H9 (cell line): Measurements from ENCODE around the gene MED13L. TPM values are rescaled to one million over a fixed set of nuclear protein-coding genes. Genes with fewer than 3 reads are reported as not detected.

Source experiments
- DNase-seq: peaks from one replicate; pipeline ENCODE4 v3.0.0-alpha.2; 2017
- H2AFZ ChIP-seq: one replicate; pipeline ENCODE4 v1.6.1; 2013; ENCODE audit warnings: mild to moderate bottlenecking, low read length, control low read depth, moderate library complexity
- H2AK5ac ChIP-seq: 2 replicates; pipeline ENCODE4 v1.6.1; 2013; ENCODE audit warnings: low read length, control low read depth, mixed read lengths; ENCODE audit not compliant: insufficient read length
- H2BK120ac ChIP-seq: one replicate; pipeline ENCODE4 v1.6.1; 2013; ENCODE audit warnings: low read depth, mild to moderate bottlenecking, low read length, control low read depth, inconsistent platforms; ENCODE audit not compliant: poor library complexity, severe bottlenecking
- H2BK12ac ChIP-seq: 2 replicates; pipeline ENCODE4 v1.6.1; 2013; ENCODE audit warnings: low read length, control low read depth, mixed read lengths, low read depth; ENCODE audit not compliant: insufficient read length
- H2BK15ac ChIP-seq: 2 replicates; pipeline ENCODE4 v1.6.1; 2013; ENCODE audit warnings: low read depth, low read length, control low read depth
- H2BK20ac ChIP-seq: one replicate; pipeline ENCODE4 v1.6.1; 2013; ENCODE audit warnings: low read depth, mild to moderate bottlenecking, low read length, control low read depth, inconsistent platforms; ENCODE audit not compliant: poor library complexity, severe bottlenecking
- H2BK5ac ChIP-seq: 2 replicates; pipeline ENCODE4 v1.6.1; 2013; ENCODE audit warnings: low read length, control low read depth, mixed read lengths; ENCODE audit not compliant: insufficient read length
- H3K14ac ChIP-seq: 2 replicates; pipeline ENCODE4 v1.6.1; 2013; ENCODE audit warnings: low read length, control low read depth; ENCODE audit not compliant: insufficient read depth
- H3K18ac ChIP-seq: 2 replicates; pipeline ENCODE4 v1.6.1; 2013; ENCODE audit warnings: low read depth, mild to moderate bottlenecking, mixed read lengths, low read length, control low read depth; ENCODE audit not compliant: insufficient read length
- H3K23ac ChIP-seq: 2 replicates; pipeline ENCODE4 v1.6.1; 2013; ENCODE audit warnings: low read length, control low read depth, mixed read lengths, low read depth; ENCODE audit not compliant: insufficient read length
- H3K23me2 ChIP-seq: 2 replicates; pipeline ENCODE4 v1.6.1; 2013; ENCODE audit warnings: low read depth, mild to moderate bottlenecking, mixed read lengths, low read length, control low read depth; ENCODE audit not compliant: insufficient read length, poor library complexity, severe bottlenecking
- H3K27ac ChIP-seq: 2 replicates; pipeline ENCODE4 v1.5.1; 2013; ENCODE audit warnings: low read length, control low read depth, mixed read lengths, low read depth; ENCODE audit not compliant: insufficient read length
- H3K27me3 ChIP-seq: 2 replicates; pipeline ENCODE4 v1.6.1; 2013; ENCODE audit warnings: low read length, control low read depth, inconsistent platforms; ENCODE audit not compliant: insufficient read depth
- H3K4ac ChIP-seq: 2 replicates; pipeline ENCODE4 v1.6.1; 2013; ENCODE audit warnings: low read depth, mild to moderate bottlenecking, control low read depth, inconsistent platforms, low read length, moderate library complexity
- H3K4me1 ChIP-seq: 2 replicates; pipeline ENCODE4 v1.6.1; 2013; ENCODE audit warnings: low read length, control low read depth, inconsistent platforms; ENCODE audit not compliant: insufficient read depth
- H3K4me2 ChIP-seq: 2 replicates; pipeline ENCODE4 v1.6.1; 2013; ENCODE audit warnings: low read length, control low read depth, mixed read lengths; ENCODE audit not compliant: insufficient read length, insufficient read depth
- H3K56ac ChIP-seq: 2 replicates; pipeline ENCODE4 v1.6.1; 2013; ENCODE audit warnings: low read depth, mild to moderate bottlenecking, mixed read lengths, low read length, control low read depth; ENCODE audit not compliant: insufficient read length
- H3K79me1 ChIP-seq: 2 replicates; pipeline ENCODE4 v1.6.1; 2013; ENCODE audit warnings: low read depth, mild to moderate bottlenecking, moderate library complexity, low read length, control low read depth, inconsistent platforms; ENCODE audit not compliant: insufficient read depth, poor library complexity, severe bottlenecking
- H3K79me2 ChIP-seq: 2 replicates; pipeline ENCODE4 v1.6.1; 2013; ENCODE audit warnings: low read length, control low read depth, inconsistent platforms; ENCODE audit not compliant: insufficient read depth
- H3K9ac ChIP-seq: 2 replicates; pipeline ENCODE4 v1.6.1; 2013; ENCODE audit warnings: low read length, control low read depth, mixed read lengths; ENCODE audit not compliant: insufficient read length; ENCODE audit errors: extremely low read depth
- H3K9me3 ChIP-seq: one replicate; pipeline ENCODE4 v1.6.1; 2013; ENCODE audit warnings: low read depth, low read length, inconsistent platforms; ENCODE audit not compliant: control insufficient read depth
- H3T11ph ChIP-seq: one replicate; pipeline ENCODE4 v1.6.1; 2013; ENCODE audit warnings: mild to moderate bottlenecking, low read length, control low read depth, inconsistent platforms
- H4K20me1 ChIP-seq: one replicate; pipeline ENCODE4 v1.6.1; 2013; ENCODE audit not compliant: control insufficient read depth, insufficient read length, insufficient read depth
- H4K5ac ChIP-seq: 2 replicates; pipeline ENCODE4 v1.6.1; 2013; ENCODE audit warnings: low read depth, mild to moderate bottlenecking, mixed read lengths, low read length, control low read depth; ENCODE audit not compliant: insufficient read length
- H4K8ac ChIP-seq: replicated peaks from 2 replicates; pipeline ENCODE4 v1.6.1; 2013; ENCODE audit warnings: low read length, control low read depth, mixed read lengths, low read depth; ENCODE audit not compliant: insufficient read length
- H4K91ac ChIP-seq: 2 replicates; pipeline ENCODE4 v1.6.1; 2013; ENCODE audit warnings: low read depth, mild to moderate bottlenecking, moderate library complexity, mixed read lengths, low read length, control low read depth; ENCODE audit not compliant: insufficient read length
- H3K27ac Mint-ChIP-seq, 3 experiments: 2 replicates in 2 of 3; 3 replicates in 1 of 3; pipeline ENCODE4 v1.8.0; 2020 to 2021; ENCODE audit warnings: mixed read lengths in 3 of 3, mild to moderate bottlenecking in 1 of 3, moderate library complexity in 1 of 3
- H3K27me3 Mint-ChIP-seq: 2 replicates; pipeline ENCODE4 v1.8.0; 2021; ENCODE audit warnings: low read depth, mild to moderate bottlenecking, moderate library complexity, mixed read lengths
- H3K36me3 Mint-ChIP-seq, 3 experiments: 2 replicates in 2 of 3; 3 replicates in 1 of 3; pipeline ENCODE4 v1.8.0; 2020 to 2021; ENCODE audit warnings: low read depth in 3 of 3, mixed read lengths in 3 of 3; ENCODE audit not compliant: insufficient read depth in 1 of 3
- H3K4me1 Mint-ChIP-seq, 2 experiments: 2 replicates each; pipeline ENCODE4 v1.8.0; 2020; ENCODE audit warnings: mixed read lengths in 2 of 2
- H3K4me3 Mint-ChIP-seq, 2 experiments: 2 replicates in 1 of 2; 3 replicates in 1 of 2; pipeline ENCODE4 v1.8.0; 2020 to 2021; ENCODE audit warnings: mild to moderate bottlenecking in 2 of 2, mixed read lengths in 2 of 2, moderate library complexity in 1 of 2
- H3K9me3 Mint-ChIP-seq, 2 experiments: 2 replicates in 1 of 2; 3 replicates in 1 of 2; pipeline ENCODE4 v1.8.0; 2020; ENCODE audit warnings: mild to moderate bottlenecking in 2 of 2, mixed read lengths in 2 of 2, moderate library complexity in 1 of 2
- WGBS: extraction: QIAGEN DNeasy Blood & Tissue Kit; methylation state at CpG from one replicate; pipeline ENCODE4 v1.1.7; 2013; ENCODE audit warnings: missing lambda C conversion rate, low lambda C conversion rate, mixed read lengths; ENCODE audit not compliant: insufficient read length; ENCODE audit errors: extremely low coverage; 5-methylcytosine and 5-hydroxymethylcytosine counted together
- total RNA-seq: library from RNA; stranded (reverse); gene quantifications from 2 replicates; pipeline ENCODE4 v1.2.1, GENCODE V29; 2021
- TF ChIP-seq, protein P1 (sequence below): fragments of 200-600 bp; sonication (generic); conservative IDR thresholded peaks from 3 replicates; pipeline ENCODE4 v1.8.0; 2021; ENCODE audit warnings: antibody characterized with exemption, mild to moderate bottlenecking

MED13L gene
- total RNA-seq, 1 experiment from 2014 or later = 52.4 TPM

DNA sequence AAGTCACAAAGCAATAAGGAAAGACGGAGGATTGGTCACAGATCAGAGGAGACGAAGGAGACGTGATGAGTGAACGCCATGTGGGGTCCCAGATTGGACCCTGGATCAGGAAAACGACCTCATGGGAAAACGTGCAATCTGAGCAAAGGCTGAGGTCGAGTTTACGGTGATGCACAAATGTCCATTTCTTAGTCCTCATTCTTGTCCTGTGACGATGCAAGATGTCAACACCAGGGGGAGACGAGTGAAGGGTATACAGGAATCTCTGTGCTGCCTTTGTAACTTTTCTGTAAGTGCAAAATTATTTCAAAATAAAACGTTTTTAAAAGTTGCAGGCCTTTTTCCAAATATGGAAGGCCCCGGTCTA, 329.8 kb downstream of the MED13L start:
- Histone ChIP-seq H3K9ac (no peak overlapping the region), H3K23ac (no peak overlapping the region), H2BK5ac (no peak overlapping the region), H2AK5ac (no peak overlapping the region), H3K4me2 (no peak overlapping the region), H3K79me2 (no peaks in the 10 kb centered on the region), H2BK120ac (no peak overlapping the region), H3K4ac (no peak overlapping the region), H2AFZ (no peak overlapping the region), H3K27me3 (no peaks in the 10 kb centered on the region), H3K23me2 (no peaks in the 10 kb centered on the region), H4K91ac (no peak overlapping the region), H3K4me1 (peaks cover 3% of the 10 kb centered on the region; the same call in 1 of the 2 replicates), H3K79me1 (no peaks in the 10 kb centered on the region), H3K27ac (no peak overlapping the region), H3K56ac (no peak overlapping the region), H2BK12ac (no peak overlapping the region), H3K9me3 (no peaks in the 10 kb centered on the region), H4K20me1 (no peaks in the 10 kb centered on the region), H3K14ac (no peak overlapping the region), H4K5ac (no peak overlapping the region), H2BK15ac (no peak overlapping the region), H2BK20ac (no peak overlapping the region), H3K18ac (no peak overlapping the region), H4K8ac (no peak overlapping the region), H3T11ph (no peak overlapping the region)
- Mint-ChIP-seq H3K4me3 (no peak overlapping the region), H3K27me3 (no peaks in the 10 kb centered on the region; the same call in none of the 2 replicates), H3K9me3 (no peaks in the 10 kb centered on the region), H3K36me3 (peaks cover 0 to 10% (median 0%) of the 10 kb centered on the region in 3 experiments; a peak in 1 of 7 replicates), H3K27ac (no peak overlapping the region), H3K4me1 (peaks cover 15 to 23% of the 10 kb centered on the region in 2 experiments)
- WGBS = no CpG with 5 or more reads among the region's 12 CpGs
- TF ChIP-seq, protein P1, sequence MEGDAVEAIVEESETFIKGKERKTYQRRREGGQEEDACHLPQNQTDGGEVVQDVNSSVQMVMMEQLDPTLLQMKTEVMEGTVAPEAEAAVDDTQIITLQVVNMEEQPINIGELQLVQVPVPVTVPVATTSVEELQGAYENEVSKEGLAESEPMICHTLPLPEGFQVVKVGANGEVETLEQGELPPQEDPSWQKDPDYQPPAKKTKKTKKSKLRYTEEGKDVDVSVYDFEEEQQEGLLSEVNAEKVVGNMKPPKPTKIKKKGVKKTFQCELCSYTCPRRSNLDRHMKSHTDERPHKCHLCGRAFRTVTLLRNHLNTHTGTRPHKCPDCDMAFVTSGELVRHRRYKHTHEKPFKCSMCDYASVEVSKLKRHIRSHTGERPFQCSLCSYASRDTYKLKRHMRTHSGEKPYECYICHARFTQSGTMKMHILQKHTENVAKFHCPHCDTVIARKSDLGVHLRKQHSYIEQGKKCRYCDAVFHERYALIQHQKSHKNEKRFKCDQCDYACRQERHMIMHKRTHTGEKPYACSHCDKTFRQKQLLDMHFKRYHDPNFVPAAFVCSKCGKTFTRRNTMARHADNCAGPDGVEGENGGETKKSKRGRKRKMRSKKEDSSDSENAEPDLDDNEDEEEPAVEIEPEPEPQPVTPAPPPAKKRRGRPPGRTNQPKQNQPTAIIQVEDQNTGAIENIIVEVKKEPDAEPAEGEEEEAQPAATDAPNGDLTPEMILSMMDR = peak; percentile 23; the same call in 1 of the 3 replicates
- DNase-seq = no peak
